WTC11 (cell line): ENCODE measurements around the gene ATP6V1C2. TPM values are rescaled to one million over a fixed set of nuclear protein-coding genes. Genes with fewer than 3 reads are reported as not detected.

Source experiments
- ATAC-seq: fragments of 200-7000 bp; cut with Tn5 transposase; 2 replicates; pipeline ENCODE4 v1.10.0; 2021; ENCODE audit warnings: mild to moderate bottlenecking, moderate library complexity
- CTCF ChIA-PET: fragments of 300-600 bp; sonication (Branson Sonifier 250); formaldehyde crosslinking; loops from one replicate; lab custom pipeline; 2021; ENCODE audit warnings: antibody characterized with exemption; lab: Charles Lee
- POLR2A ChIA-PET: fragments of 350-600 bp; sonication (Branson Sonifier 250); formaldehyde crosslinking; loops from one replicate; lab custom pipeline; 2021; ENCODE audit warnings: antibody characterized with exemption; lab: Charles Lee
- DNase-seq: peaks from one replicate; pipeline ENCODE4 v3.0.0; 2021; ENCODE audit warnings: low spot score
- H3K27ac Mint-ChIP-seq: 2 replicates; pipeline ENCODE4 v1.8.0; 2021; ENCODE audit warnings: mixed read lengths
- H3K27me3 Mint-ChIP-seq: 2 replicates; pipeline ENCODE4 v1.8.0; 2021; ENCODE audit warnings: low read depth, mild to moderate bottlenecking, moderate library complexity, mixed read lengths
- H3K36me3 Mint-ChIP-seq: 2 replicates; pipeline ENCODE4 v1.8.0; 2021; ENCODE audit warnings: mixed read lengths
- H3K4me1 Mint-ChIP-seq: 2 replicates; pipeline ENCODE4 v1.8.0; 2022; ENCODE audit warnings: mixed read lengths
- H3K4me3 Mint-ChIP-seq: 2 replicates; pipeline ENCODE4 v1.8.0; 2021; ENCODE audit warnings: mild to moderate bottlenecking, moderate library complexity, mixed read lengths
- H3K9me3 Mint-ChIP-seq: 2 replicates; pipeline ENCODE4 v1.8.0; 2021; ENCODE audit warnings: mixed read lengths
- CBFB ChIP-seq: sonication (generic); formaldehyde crosslinking; IDR thresholded peaks from 2 replicates; pipeline ENCODE4 v1.8.1; 2022; ENCODE audit warnings: mild to moderate bottlenecking, low read depth, missing genetic modification reagents
- HMGXB4 ChIP-seq: sonication (generic); formaldehyde crosslinking; IDR thresholded peaks from 2 replicates; pipeline ENCODE4 v1.8.1; 2023; ENCODE audit warnings: mild to moderate bottlenecking, moderate library complexity, missing genetic modification reagents
- IRF2 ChIP-seq: sonication (generic); formaldehyde crosslinking; IDR thresholded peaks from 2 replicates; pipeline ENCODE4 v1.8.0; 2022; ENCODE audit warnings: low read depth, missing genetic modification reagents, borderline replicate concordance
- TEAD1 ChIP-seq: sonication (generic); formaldehyde crosslinking; IDR thresholded peaks from 2 replicates; pipeline ENCODE4 v1.8.0; 2022; ENCODE audit warnings: mild to moderate bottlenecking, missing genetic modification reagents
- TP53 ChIP-seq: sonication (generic); formaldehyde crosslinking; IDR thresholded peaks from 2 replicates; pipeline ENCODE4 v1.8.1; 2023; ENCODE audit warnings: mild to moderate bottlenecking, missing genetic modification reagents
- ZBTB21 ChIP-seq: sonication (generic); formaldehyde crosslinking; IDR thresholded peaks from 2 replicates; pipeline ENCODE4 v1.8.1; 2023; ENCODE audit warnings: mild to moderate bottlenecking, missing genetic modification reagents, borderline replicate concordance
- ZNF232 ChIP-seq: sonication (generic); formaldehyde crosslinking; IDR thresholded peaks from 2 replicates; pipeline ENCODE4 v1.8.0; 2022; ENCODE audit warnings: mild to moderate bottlenecking, missing genetic modification reagents
- ZNF416 ChIP-seq: fragments of 250-450 bp; sonication (Bioruptor Pico); IDR thresholded peaks from 2 replicates; pipeline ENCODE4 v1.9.0; 2021; ENCODE audit warnings: mild to moderate bottlenecking, inconsistent platforms
- total RNA-seq: library from RNA; stranded (reverse); gene quantifications from 3 replicates; pipeline ENCODE4 v1.2.3, GENCODE V29; 2021
- TF ChIP-seq, protein P1 (sequence below): sonication (generic); formaldehyde crosslinking; IDR thresholded peaks from 2 replicates; pipeline ENCODE4 v1.8.0; 2023; ENCODE audit warnings: missing genetic modification reagents, mild to moderate bottlenecking, borderline replicate concordance
- TF ChIP-seq, protein P2 (sequence below): sonication (generic); formaldehyde crosslinking; IDR thresholded peaks from 2 replicates; pipeline ENCODE4 v1.8.1; 2022; ENCODE audit warnings: missing genetic modification reagents, borderline replicate concordance
- TF ChIP-seq, protein P3 (sequence below): sonication (generic); formaldehyde crosslinking; IDR thresholded peaks from 2 replicates; pipeline ENCODE4 v1.8.0; 2022; ENCODE audit warnings: mild to moderate bottlenecking, missing genetic modification reagents
- TF ChIP-seq, protein P4 (sequence below): fragments of 250-450 bp; sonication (Bioruptor Pico); IDR thresholded peaks from 2 replicates; pipeline ENCODE4 v1.8.0; 2021; ENCODE audit warnings: mild to moderate bottlenecking
- TF ChIP-seq, protein P5 (sequence below): fragments of 250-450 bp; sonication (Bioruptor Pico); IDR thresholded peaks from 2 replicates; pipeline ENCODE4 v1.9.0; 2021; ENCODE audit warnings: moderate library complexity, mild to moderate bottlenecking, inconsistent platforms, borderline replicate concordance

The ATP6V1C2 gene
- total RNA-seq, 1 experiment from 2014 or later = 0.42 TPM

- TF ChIP-seq, protein P1, sequence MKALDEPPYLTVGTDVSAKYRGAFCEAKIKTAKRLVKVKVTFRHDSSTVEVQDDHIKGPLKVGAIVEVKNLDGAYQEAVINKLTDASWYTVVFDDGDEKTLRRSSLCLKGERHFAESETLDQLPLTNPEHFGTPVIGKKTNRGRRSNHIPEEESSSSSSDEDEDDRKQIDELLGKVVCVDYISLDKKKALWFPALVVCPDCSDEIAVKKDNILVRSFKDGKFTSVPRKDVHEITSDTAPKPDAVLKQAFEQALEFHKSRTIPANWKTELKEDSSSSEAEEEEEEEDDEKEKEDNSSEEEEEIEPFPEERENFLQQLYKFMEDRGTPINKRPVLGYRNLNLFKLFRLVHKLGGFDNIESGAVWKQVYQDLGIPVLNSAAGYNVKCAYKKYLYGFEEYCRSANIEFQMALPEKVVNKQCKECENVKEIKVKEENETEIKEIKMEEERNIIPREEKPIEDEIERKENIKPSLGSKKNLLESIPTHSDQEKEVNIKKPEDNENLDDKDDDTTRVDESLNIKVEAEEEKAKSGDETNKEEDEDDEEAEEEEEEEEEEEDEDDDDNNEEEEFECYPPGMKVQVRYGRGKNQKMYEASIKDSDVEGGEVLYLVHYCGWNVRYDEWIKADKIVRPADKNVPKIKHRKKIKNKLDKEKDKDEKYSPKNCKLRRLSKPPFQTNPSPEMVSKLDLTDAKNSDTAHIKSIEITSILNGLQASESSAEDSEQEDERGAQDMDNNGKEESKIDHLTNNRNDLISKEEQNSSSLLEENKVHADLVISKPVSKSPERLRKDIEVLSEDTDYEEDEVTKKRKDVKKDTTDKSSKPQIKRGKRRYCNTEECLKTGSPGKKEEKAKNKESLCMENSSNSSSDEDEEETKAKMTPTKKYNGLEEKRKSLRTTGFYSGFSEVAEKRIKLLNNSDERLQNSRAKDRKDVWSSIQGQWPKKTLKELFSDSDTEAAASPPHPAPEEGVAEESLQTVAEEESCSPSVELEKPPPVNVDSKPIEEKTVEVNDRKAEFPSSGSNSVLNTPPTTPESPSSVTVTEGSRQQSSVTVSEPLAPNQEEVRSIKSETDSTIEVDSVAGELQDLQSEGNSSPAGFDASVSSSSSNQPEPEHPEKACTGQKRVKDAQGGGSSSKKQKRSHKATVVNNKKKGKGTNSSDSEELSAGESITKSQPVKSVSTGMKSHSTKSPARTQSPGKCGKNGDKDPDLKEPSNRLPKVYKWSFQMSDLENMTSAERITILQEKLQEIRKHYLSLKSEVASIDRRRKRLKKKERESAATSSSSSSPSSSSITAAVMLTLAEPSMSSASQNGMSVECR (CRISPR knock-in tag) = no peak
Observed at GRCh38 chr2:10716581-10716980, 4.8 kb upstream of the ATP6V1C2 start (continued).

GRCh38 chr2:10717628-10718027, 3.8 kb upstream of the ATP6V1C2 start:
- no peaks in the 10 kb centered on the region for H3K36me3 Mint-ChIP-seq
- TF ChIP-seq HMGXB4 (CRISPR knock-in tag) (no peak), CBFB (CRISPR knock-in tag) (no peak), IRF2 (CRISPR knock-in tag) (no peak)
- CTCF ChIA-PET = no interaction called here
- POLR2A ChIA-PET = no interaction called here
- DNase-seq (no peak), ATAC-seq (no peak)
- peaks cover 8% of the 10 kb centered on the region for H3K4me1 Mint-ChIP-seq
- peaks cover 57% of the 10 kb centered on the region for H3K27me3 Mint-ChIP-seq
- no peak overlapping the region for H3K4me3 Mint-ChIP-seq
- H3K9me3 Mint-ChIP-seq = no peaks in the 10 kb centered on the region
- no peak overlapping the region for H3K27ac Mint-ChIP-seq

GRCh38 chr2:10720306-10720705, 1.1 kb upstream of the ATP6V1C2 start:
- Mint-ChIP-seq H3K27ac (no peak overlapping the region), H3K27me3 (peaks cover 80% of the 10 kb centered on the region), H3K4me1 (peaks cover 10% of the 10 kb centered on the region), H3K36me3 (no peaks in the 10 kb centered on the region), H3K4me3 (peak overlapping the region; percentile 64), H3K9me3 (no peaks in the 10 kb centered on the region)
- ChIA-PET POLR2A (no interaction called here), CTCF (interaction anchor here (1.3 kb wide), 1 partner anchor 412 kb away, joined by 3 read pairs; a partner anchor contains a TSS)
- DNase-seq = no peak
- no peak for ATAC-seq
- TF ChIP-seq, protein P2, sequence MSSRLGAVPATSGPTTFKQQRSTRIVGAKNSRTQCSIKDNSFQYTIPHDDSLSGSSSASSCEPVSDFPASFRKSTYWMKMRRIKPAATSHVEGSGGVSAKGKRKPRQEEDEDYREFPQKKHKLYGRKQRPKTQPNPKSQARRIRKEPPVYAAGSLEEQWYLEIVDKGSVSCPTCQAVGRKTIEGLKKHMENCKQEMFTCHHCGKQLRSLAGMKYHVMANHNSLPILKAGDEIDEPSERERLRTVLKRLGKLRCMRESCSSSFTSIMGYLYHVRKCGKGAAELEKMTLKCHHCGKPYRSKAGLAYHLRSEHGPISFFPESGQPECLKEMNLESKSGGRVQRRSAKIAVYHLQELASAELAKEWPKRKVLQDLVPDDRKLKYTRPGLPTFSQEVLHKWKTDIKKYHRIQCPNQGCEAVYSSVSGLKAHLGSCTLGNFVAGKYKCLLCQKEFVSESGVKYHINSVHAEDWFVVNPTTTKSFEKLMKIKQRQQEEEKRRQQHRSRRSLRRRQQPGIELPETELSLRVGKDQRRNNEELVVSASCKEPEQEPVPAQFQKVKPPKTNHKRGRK (CRISPR knock-in tag) = no peak
- TF ChIP-seq, protein P3, sequence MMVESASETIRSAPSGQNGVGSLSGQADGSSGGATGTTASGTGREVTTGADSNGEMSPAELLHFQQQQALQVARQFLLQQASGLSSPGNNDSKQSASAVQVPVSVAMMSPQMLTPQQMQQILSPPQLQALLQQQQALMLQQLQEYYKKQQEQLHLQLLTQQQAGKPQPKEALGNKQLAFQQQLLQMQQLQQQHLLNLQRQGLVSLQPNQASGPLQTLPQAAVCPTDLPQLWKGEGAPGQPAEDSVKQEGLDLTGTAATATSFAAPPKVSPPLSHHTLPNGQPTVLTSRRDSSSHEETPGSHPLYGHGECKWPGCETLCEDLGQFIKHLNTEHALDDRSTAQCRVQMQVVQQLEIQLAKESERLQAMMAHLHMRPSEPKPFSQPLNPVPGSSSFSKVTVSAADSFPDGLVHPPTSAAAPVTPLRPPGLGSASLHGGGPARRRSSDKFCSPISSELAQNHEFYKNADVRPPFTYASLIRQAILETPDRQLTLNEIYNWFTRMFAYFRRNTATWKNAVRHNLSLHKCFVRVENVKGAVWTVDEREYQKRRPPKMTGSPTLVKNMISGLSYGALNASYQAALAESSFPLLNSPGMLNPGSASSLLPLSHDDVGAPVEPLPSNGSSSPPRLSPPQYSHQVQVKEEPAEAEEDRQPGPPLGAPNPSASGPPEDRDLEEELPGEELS = no peak
- TF ChIP-seq ZNF232 = no peak
- TF ChIP-seq, protein P4, sequence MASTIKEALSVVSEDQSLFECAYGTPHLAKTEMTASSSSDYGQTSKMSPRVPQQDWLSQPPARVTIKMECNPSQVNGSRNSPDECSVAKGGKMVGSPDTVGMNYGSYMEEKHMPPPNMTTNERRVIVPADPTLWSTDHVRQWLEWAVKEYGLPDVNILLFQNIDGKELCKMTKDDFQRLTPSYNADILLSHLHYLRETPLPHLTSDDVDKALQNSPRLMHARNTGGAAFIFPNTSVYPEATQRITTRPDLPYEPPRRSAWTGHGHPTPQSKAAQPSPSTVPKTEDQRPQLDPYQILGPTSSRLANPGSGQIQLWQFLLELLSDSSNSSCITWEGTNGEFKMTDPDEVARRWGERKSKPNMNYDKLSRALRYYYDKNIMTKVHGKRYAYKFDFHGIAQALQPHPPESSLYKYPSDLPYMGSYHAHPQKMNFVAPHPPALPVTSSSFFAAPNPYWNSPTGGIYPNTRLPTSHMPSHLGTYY (CRISPR knock-in tag) = no peak
- no peak for TF ChIP-seq TP53 (CRISPR knock-in tag)
- TF ChIP-seq ZNF416 (CRISPR knock-in tag) = no peak
- TF ChIP-seq, protein P5, sequence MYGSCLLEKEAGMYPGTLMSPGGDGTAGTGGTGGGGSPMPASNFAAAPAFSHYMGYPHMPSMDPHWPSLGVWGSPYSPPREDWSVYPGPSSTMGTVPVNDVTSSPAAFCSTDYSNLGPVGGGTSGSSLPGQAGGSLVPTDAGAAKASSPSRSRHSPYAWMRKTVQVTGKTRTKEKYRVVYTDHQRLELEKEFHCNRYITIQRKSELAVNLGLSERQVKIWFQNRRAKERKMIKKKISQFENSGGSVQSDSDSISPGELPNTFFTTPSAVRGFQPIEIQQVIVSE = no peak
- TF ChIP-seq ZBTB21 (CRISPR knock-in tag) = no peak
- no peak for TF ChIP-seq TEAD1 (CRISPR knock-in tag)
